IPS DF 6.9 (cell line): ENCODE measurements around the gene LSM10.
A peak's percentile ranks its signal among the peaks of the same experiment; 100 is the strongest.

Source experiments
- DNase-seq: peaks from one replicate; pipeline ENCODE4 v3.0.0-alpha.2; 2013; ENCODE audit warnings: low read depth, low spot score
- H3K27ac ChIP-seq: one replicate; pipeline ENCODE4 v1.5.1; 2013; ENCODE audit warnings: low read length, control low read depth
- H3K27me3 ChIP-seq: 2 replicates; pipeline ENCODE4 v1.6.1; 2013; ENCODE audit warnings: mild to moderate bottlenecking, low read length; ENCODE audit not compliant: control insufficient read depth, insufficient read depth
- H3K36me3 ChIP-seq: 2 replicates; pipeline ENCODE4 v1.6.1; 2013; ENCODE audit warnings: low read length; ENCODE audit not compliant: control insufficient read depth, insufficient read depth
- H3K4me1 ChIP-seq: 2 replicates; pipeline ENCODE4 v1.6.1; 2013; ENCODE audit warnings: low read length; ENCODE audit not compliant: control insufficient read depth, insufficient read depth
- H3K4me3 ChIP-seq: 2 replicates; pipeline ENCODE4 v1.5.1; 2013; ENCODE audit warnings: mild to moderate bottlenecking, low read length
- H3K9me3 ChIP-seq: 2 replicates; pipeline ENCODE4 v1.6.1; 2013; ENCODE audit warnings: low read length, inconsistent platforms; ENCODE audit not compliant: control insufficient read depth, insufficient read depth
- WGBS: extraction: QIAGEN DNeasy Blood & Tissue Kit; methylation state at CpG from one replicate; pipeline ENCODE4 v1.1.7; 2013; ENCODE audit warnings: mixed read lengths, missing lambda C conversion rate; ENCODE audit not compliant: insufficient read length, insufficient coverage; 5-methylcytosine and 5-hydroxymethylcytosine counted together

Gene LSM10

GRCh38 chr1:36396359-36396758, 1.3 kb downstream of the LSM10 start:
- DNase-seq: no peak
- Histone ChIP-seq H3K27ac (no peak overlapping the region), H3K4me3 (no peak overlapping the region), H3K4me1 (peaks cover 2% of the 10 kb centered on the region), H3K27me3 (no peaks in the 10 kb centered on the region), H3K9me3 (no peaks in the 10 kb centered on the region), H3K36me3 (peaks cover 9% of the 10 kb centered on the region)
- no CpG with 5 or more reads among the region's 6 CpGs for WGBS

DNA sequence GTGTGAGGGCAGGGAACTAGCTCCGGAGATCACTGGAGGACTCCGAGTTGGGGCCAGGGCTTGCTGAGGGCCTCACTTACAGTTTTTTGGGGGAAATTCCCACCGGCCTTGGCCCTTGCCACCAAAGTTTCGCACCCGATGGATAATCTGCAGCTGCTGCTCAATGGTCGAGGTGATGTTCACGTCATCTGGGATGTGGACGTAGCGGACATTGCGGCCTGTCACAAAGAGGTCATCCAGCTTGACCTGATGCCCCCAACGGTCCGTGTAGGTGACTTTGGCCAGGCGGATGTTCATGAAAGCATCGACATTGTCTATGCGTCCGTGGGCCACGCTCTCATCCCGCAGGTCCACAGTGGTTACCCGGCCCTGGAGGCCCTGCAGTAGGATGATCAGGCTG, 4.0 kb downstream of the LSM10 start:
- no CpG with 5 or more reads among the region's 19 CpGs for WGBS
- Histone ChIP-seq H3K9me3 (no peaks in the 10 kb centered on the region), H3K27me3 (no peaks in the 10 kb centered on the region), H3K36me3 (peaks cover 9% of the 10 kb centered on the region), H3K27ac (no peak overlapping the region), H3K4me1 (no peaks in the 10 kb centered on the region), H3K4me3 (no peak overlapping the region)
- DNase-seq: no peak

DNA sequence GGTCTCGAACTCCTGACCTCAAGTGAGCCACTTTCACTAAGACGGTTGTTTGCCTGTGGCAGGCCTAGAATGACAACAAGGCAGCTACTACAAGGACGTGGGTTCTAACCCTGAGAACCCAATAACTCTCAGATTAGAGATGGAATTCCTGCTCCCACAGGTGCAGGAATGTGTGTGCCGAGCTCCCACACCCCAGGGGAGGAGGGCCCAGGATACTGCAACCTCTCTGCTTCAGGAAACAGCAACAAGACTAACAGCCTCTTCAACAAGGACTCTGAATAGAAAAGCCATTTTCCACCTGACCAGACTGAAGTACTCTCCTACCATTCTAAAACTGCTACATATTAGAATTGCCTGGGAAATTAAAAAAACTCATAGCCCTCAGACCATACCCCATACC, 4.9 kb downstream of the LSM10 start:
- no peaks in the 10 kb centered on the region for H3K27me3 ChIP-seq
- H3K27ac ChIP-seq: no peak overlapping the region
- no CpG with 5 or more reads among the region's 4 CpGs for WGBS
- peaks cover 9% of the 10 kb centered on the region for H3K36me3 ChIP-seq
- H3K9me3 ChIP-seq: no peaks in the 10 kb centered on the region
- no peak overlapping the region for H3K4me3 ChIP-seq
- no peak for DNase-seq
- H3K4me1 ChIP-seq: no peaks in the 10 kb centered on the region

- H3K4me1 ChIP-seq: peaks cover 4% of the 10 kb centered on the region
- peaks cover 9% of the 10 kb centered on the region for H3K36me3 ChIP-seq
- DNase-seq: no peak
- H3K4me3 ChIP-seq: no peak overlapping the region
- no peak overlapping the region for H3K27ac ChIP-seq
- WGBS: no CpG with 5 or more reads among the region's 8 CpGs
- no peaks in the 10 kb centered on the region for H3K9me3 ChIP-seq
- no peaks in the 10 kb centered on the region for H3K27me3 ChIP-seq
These were observed 6.4 kb downstream of the LSM10 start for GRCh38 chr1:36391271-36391670.

GRCh38 chr1:36390411-36390810, 7.3 kb downstream of the LSM10 start:
- no CpG with 5 or more reads among the region's 2 CpGs for WGBS
- no peak overlapping the region for H3K27ac ChIP-seq
- H3K4me1 ChIP-seq: peaks cover 4% of the 10 kb centered on the region
- no peaks in the 10 kb centered on the region for H3K27me3 ChIP-seq
- no peaks in the 10 kb centered on the region for H3K9me3 ChIP-seq
- H3K4me3 ChIP-seq: no peak overlapping the region
- peaks cover 9% of the 10 kb centered on the region for H3K36me3 ChIP-seq
- no peak for DNase-seq

DNA sequence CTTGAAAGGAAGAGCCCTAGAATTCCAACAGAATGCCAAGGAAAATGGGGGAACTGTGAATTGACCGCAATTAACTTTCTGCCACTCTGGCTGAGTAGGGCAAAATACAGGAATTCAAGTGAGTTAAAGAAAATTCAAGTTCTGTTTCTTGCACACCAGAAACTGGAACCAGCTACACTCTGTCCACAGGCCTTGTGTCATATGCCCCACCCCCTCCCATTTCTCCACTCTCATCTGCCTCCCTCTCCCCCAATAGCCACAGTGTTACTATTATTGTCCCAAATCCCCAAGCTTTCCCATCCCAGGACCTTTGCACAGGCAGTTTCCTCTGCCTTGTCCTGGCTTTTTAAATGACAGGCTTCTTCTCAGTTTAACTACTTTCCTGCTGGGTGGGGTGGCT, 7.7 kb downstream of the LSM10 start:
- Histone ChIP-seq H3K36me3 (peaks cover 9% of the 10 kb centered on the region), H3K4me3 (no peak overlapping the region), H3K4me1 (peaks cover 4% of the 10 kb centered on the region), H3K27ac (no peak overlapping the region), H3K27me3 (no peaks in the 10 kb centered on the region), H3K9me3 (no peaks in the 10 kb centered on the region)
- WGBS: no CpG with 5 or more reads among the region's 1 CpG
- DNase-seq: no peak

DNA sequence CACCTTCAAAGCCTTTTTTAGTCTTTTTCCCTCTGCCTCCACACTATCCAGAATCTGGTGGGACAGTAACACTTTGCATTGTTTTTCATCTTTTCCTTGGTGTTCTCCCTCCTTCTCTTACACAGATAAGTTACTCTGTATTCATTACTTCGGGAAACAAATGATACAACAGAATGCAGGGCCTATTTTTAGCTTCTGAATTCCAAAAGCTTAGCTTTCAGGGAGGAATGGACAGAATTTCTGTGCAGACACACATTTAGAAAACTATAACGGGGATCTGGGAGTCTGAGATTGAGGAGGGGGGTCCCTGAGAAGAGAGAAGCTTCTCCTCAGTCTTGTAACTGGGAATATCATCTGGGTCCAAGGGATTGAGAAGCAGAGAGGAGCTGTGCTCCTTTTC, 8.4 kb downstream of the LSM10 start:
- no CpG with 5 or more reads among the region's 2 CpGs for WGBS
- Histone ChIP-seq H3K9me3 (no peaks in the 10 kb centered on the region), H3K27ac (no peak overlapping the region), H3K27me3 (no peaks in the 10 kb centered on the region), H3K4me1 (peaks cover 4% of the 10 kb centered on the region), H3K36me3 (peaks cover 9% of the 10 kb centered on the region), H3K4me3 (no peak overlapping the region)
- DNase-seq: no peak

GRCh38 chr1:36387141-36387949, 10.4 kb downstream of the LSM10 start:
- no peaks in the 10 kb centered on the region for H3K9me3 ChIP-seq
- no CpG with 5 or more reads among the region's 10 CpGs for WGBS
- H3K4me1 ChIP-seq: peaks cover 4% of the 10 kb centered on the region
- no peak overlapping the region; the same call in 1 of the 2 replicates for H3K4me3 ChIP-seq
- no peak overlapping the region for H3K27ac ChIP-seq
- no peaks in the 10 kb centered on the region for H3K27me3 ChIP-seq
- no peak for DNase-seq
- no peaks in the 10 kb centered on the region; the same call in 1 of the 2 replicates for H3K36me3 ChIP-seq

GRCh38 chr1:36386265-36387140, 11.2 kb downstream of the LSM10 start:
- Histone ChIP-seq H3K27me3 (no peaks in the 10 kb centered on the region), H3K4me1 (peaks cover 4% of the 10 kb centered on the region), H3K4me3 (peak overlapping the region; percentile 51; the same call in 1 of the 2 replicates), H3K36me3 (no peaks in the 10 kb centered on the region), H3K9me3 (no peaks in the 10 kb centered on the region), H3K27ac (peak overlapping the region; percentile 12)
- no peak for DNase-seq
- no CpG with 5 or more reads among the region's 14 CpGs for WGBS

GRCh38 chr1:36385410-36386264, 12.1 kb downstream of the LSM10 start, which contains the start of gene STK40:
STK40 (minus strand) TSS chr1:36385924; CDS start chr1:36361332, 24,592 bp downstream.
- H3K27me3 ChIP-seq: no peaks in the 10 kb centered on the region
- DNase-seq: peak; percentile 96
- H3K4me1 ChIP-seq: peaks cover 4% of the 10 kb centered on the region
- no peaks in the 10 kb centered on the region for H3K9me3 ChIP-seq
- no peaks in the 10 kb centered on the region for H3K36me3 ChIP-seq
- no CpG with 5 or more reads among the region's 82 CpGs for WGBS
- H3K4me3 ChIP-seq: peak within 1 kb of the TSS; percentile 83
- H3K27ac ChIP-seq: peak within 1 kb of the TSS; percentile 12
